Neural cell (in vitro differentiated cells): ENCODE measurements around the gene UGT2B28. TPM values are rescaled to one million over a fixed set of nuclear protein-coding genes. Genes with fewer than 3 reads are reported as not detected.

ENCODE experiments used
- H2AFZ ChIP-seq: fragments of 200-600, 300-800 bp; sonication (generic), shearing (Covaris generic); 2 replicates; pipeline ENCODE4 v1.6.0; 2014; ENCODE audit warnings: low read depth, mild to moderate bottlenecking, antibody characterized with exemption, low read length, moderate library complexity
- H3F3A ChIP-seq: fragments of 200-600 bp; shearing (Covaris generic); 2 replicates; pipeline ENCODE4 v1.6.1; 2016; ENCODE audit warnings: mild to moderate bottlenecking, moderate library complexity, mixed read lengths, antibody characterized with exemption, low read length; ENCODE audit not compliant: insufficient read depth, poor library complexity, severe bottlenecking
- H3K27ac ChIP-seq: fragments of 200-600, 300-800 bp; sonication (generic), shearing (Covaris generic); 2 replicates; pipeline ENCODE4 v1.5.1; 2014; ENCODE audit warnings: mild to moderate bottlenecking, low read length, moderate library complexity
- H3K27me3 ChIP-seq: fragments of 300-800, 200-600 bp; sonication (generic), shearing (Covaris generic); 2 replicates; pipeline ENCODE4 v1.6.0; 2014; ENCODE audit warnings: mild to moderate bottlenecking, low read depth, low read length, moderate library complexity; ENCODE audit not compliant: insufficient read depth
- H3K36me3 ChIP-seq: fragments of 300-800, 200-600 bp; sonication (generic), shearing (Covaris generic); 2 replicates; pipeline ENCODE4 v1.5.1; 2014; ENCODE audit warnings: mild to moderate bottlenecking, antibody characterized with exemption, low read length, moderate library complexity; ENCODE audit not compliant: insufficient read depth
- H3K4me2 ChIP-seq: fragments of 300-800, 200-600 bp; sonication (generic), shearing (Covaris generic); 2 replicates; pipeline ENCODE4 v1.6.0; 2014; ENCODE audit warnings: mild to moderate bottlenecking, low read length
- H3K4me3 ChIP-seq: fragments of 300-800, 200-600 bp; sonication (generic), shearing (Covaris generic); 2 replicates; pipeline ENCODE4 v1.5.1; 2014; ENCODE audit warnings: mild to moderate bottlenecking, low read length, moderate library complexity
- H3K79me2 ChIP-seq: fragments of 200-600 bp; shearing (Covaris generic); replicated peaks from 2 replicates; pipeline ENCODE4 v1.6.0; 2014; ENCODE audit warnings: mild to moderate bottlenecking, low read length, moderate library complexity; ENCODE audit not compliant: insufficient read depth
- H3K9ac ChIP-seq: fragments of 300-800, 200-600 bp; sonication (generic), shearing (Covaris generic); 2 replicates; pipeline ENCODE4 v1.6.1; 2016; ENCODE audit warnings: mild to moderate bottlenecking, low read length, mixed read lengths
- H3K9me2 ChIP-seq: fragments of 200-600 bp; shearing (Covaris generic); 2 replicates; pipeline ENCODE4 v1.6.1; 2016; ENCODE audit warnings: mild to moderate bottlenecking, low read length, mixed read lengths; ENCODE audit not compliant: insufficient read depth
- H3K9me3 ChIP-seq: fragments of 200-600, 300-800 bp; sonication (generic), shearing (Covaris generic); 2 replicates; pipeline ENCODE4 v1.6.1; 2016; ENCODE audit warnings: mild to moderate bottlenecking, mixed run types, low read length, moderate library complexity, mixed read lengths
- H4K20me1 ChIP-seq: fragments of 200-600 bp; shearing (Covaris generic); 2 replicates; pipeline ENCODE4 v1.6.1; 2016; ENCODE audit warnings: mild to moderate bottlenecking, mixed run types; ENCODE audit not compliant: insufficient read depth
- CTCF ChIP-seq: fragments of 450-650 bp; IDR thresholded peaks from 2 replicates; pipeline ENCODE4 v1.5.1; 2014; ENCODE audit warnings: antibody characterized with exemption, mild to moderate bottlenecking, moderate library complexity; ENCODE audit not compliant: poor library complexity, severe bottlenecking
- EP300 ChIP-seq: fragments of 450-650 bp; conservative IDR thresholded peaks from 2 replicates; pipeline ENCODE4 v1.6.1; 2014; ENCODE audit warnings: antibody characterized with exemption, mild to moderate bottlenecking, moderate library complexity; ENCODE audit not compliant: poor library complexity, severe bottlenecking
- EZH2 ChIP-seq: fragments of 200-600, 300-800 bp; shearing (Covaris generic), sonication (generic); IDR thresholded peaks from 2 replicates; pipeline ENCODE4 v1.6.1; 2014; ENCODE audit warnings: antibody characterized with exemption, low read length, borderline replicate concordance, mild to moderate bottlenecking; ENCODE audit not compliant: insufficient read depth, poor library complexity, severe bottlenecking
- MXI1 ChIP-seq: fragments of 450-650 bp; conservative IDR thresholded peaks from 2 replicates; pipeline ENCODE4 v1.6.1; 2014; ENCODE audit warnings: antibody characterized with exemption, mild to moderate bottlenecking; ENCODE audit not compliant: poor library complexity, severe bottlenecking
- POLR2AphosphoS5 ChIP-seq: IDR thresholded peaks from 2 replicates; pipeline ENCODE4 v1.6.1; 2012
- RAD21 ChIP-seq: fragments of 450-650 bp; conservative IDR thresholded peaks from 2 replicates; pipeline ENCODE4 v1.6.1; 2014; ENCODE audit warnings: antibody characterized with exemption, mild to moderate bottlenecking, moderate library complexity
- REST ChIP-seq: IDR thresholded peaks from 2 replicates; pipeline ENCODE4 v1.6.1; 2012; ENCODE audit warnings: borderline replicate concordance
- SMC3 ChIP-seq: fragments of 450-650 bp; conservative IDR thresholded peaks from 2 replicates; pipeline ENCODE4 v1.6.1; 2014; ENCODE audit warnings: antibody characterized with exemption, mild to moderate bottlenecking, moderate library complexity; ENCODE audit not compliant: poor library complexity
- TAF1 ChIP-seq: IDR thresholded peaks from 2 replicates; pipeline ENCODE4 v1.6.1; 2012; ENCODE audit warnings: low read depth
- polyA plus RNA-seq: library from polyadenylated mRNA; depleted of rRNA; stranded (reverse); fragments of >200 nt; gene quantifications from 2 replicates; pipeline ENCODE4 v1.2.3, GENCODE V29; 2014

The UGT2B28 gene
- polyA plus RNA-seq, 1 donor from 2014 or later, result not detected

DNA sequence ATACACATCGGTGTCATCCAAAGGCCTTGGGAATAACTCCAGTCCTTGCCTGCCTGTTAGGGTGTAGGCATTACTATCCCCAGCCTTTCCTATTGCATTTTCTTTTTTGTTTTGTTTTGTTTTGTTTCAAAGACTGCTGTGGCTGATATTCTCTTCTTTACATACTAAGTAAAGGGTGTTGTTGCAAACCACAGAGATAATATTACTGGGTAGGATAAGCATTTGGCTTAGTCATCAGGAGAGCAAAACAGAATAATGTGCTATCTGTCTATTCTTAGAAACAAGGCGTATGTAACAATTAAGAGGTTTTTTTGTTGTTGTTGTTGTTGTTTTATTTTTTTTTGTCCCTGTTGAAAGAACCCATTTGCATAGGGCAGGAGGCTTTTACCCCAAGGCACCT is 41.8 kb downstream of the UGT2B28 start:
- Histone ChIP-seq H3K4me2 (no peak overlapping the region), H2AFZ (no peak overlapping the region)

GRCh38 chr4:69323284-69323683 is 43.0 kb downstream of the UGT2B28 start:
- Histone ChIP-seq H3K4me2 (no peak overlapping the region), H3K36me3 (no peaks in the 10 kb centered on the region), H3K9me2 (no peaks in the 10 kb centered on the region), H3K9me3 (no peaks in the 10 kb centered on the region), H3K79me2 (no peaks in the 10 kb centered on the region), H2AFZ (no peak overlapping the region), H4K20me1 (no peaks in the 10 kb centered on the region), H3K27me3 (no peaks in the 10 kb centered on the region), H3K4me3 (no peak overlapping the region), H3K9ac (no peak overlapping the region), H3K27ac (no peak overlapping the region), H3F3A (no peaks in the 10 kb centered on the region)
- no peak for TF ChIP-seq SMC3
- TF ChIP-seq REST, result no peak
- no peak for TF ChIP-seq CTCF
- no peak for TF ChIP-seq MXI1
- no peak for TF ChIP-seq TAF1
- TF ChIP-seq EP300, result no peak
- TF ChIP-seq EZH2, result no peak
- TF ChIP-seq RAD21, result no peak
- TF ChIP-seq POLR2AphosphoS5, result no peak

More for the DNA sequence above, 41.8 kb downstream of the UGT2B28 start:
- TF ChIP-seq CTCF (no peak), POLR2AphosphoS5 (no peak)
- Histone ChIP-seq H3K9ac (no peak overlapping the region), H3K9me3 (no peaks in the 10 kb centered on the region), H4K20me1 (no peaks in the 10 kb centered on the region), H3K79me2 (no peaks in the 10 kb centered on the region), H3K27ac (no peak overlapping the region), H3K27me3 (no peaks in the 10 kb centered on the region), H3F3A (no peaks in the 10 kb centered on the region), H3K4me3 (no peak overlapping the region), H3K9me2 (no peaks in the 10 kb centered on the region), H3K36me3 (no peaks in the 10 kb centered on the region)
